ENCODE results near the gene CTXND1.

The CTXND1 gene

GRCh38 chr15:80208758-80209734 lies 43.0 kb downstream of the CTXND1 start:
- no peak for DNase-seq

GRCh38 chr15:80207887-80208286 lies 44.1 kb downstream of the CTXND1 start:
- no peak for DNase-seq

GRCh38 chr15:80204231-80204630 lies 47.8 kb downstream of the CTXND1 start:
- DNase-seq = no peak

GRCh38 chr15:80203361-80203885 lies 48.6 kb downstream of the CTXND1 start:
- DNase-seq = no peak

- no peak for DNase-seq
Observed at GRCh38 chr15:80202641-80203360, 49.2 kb downstream of the CTXND1 start.

GRCh38 chr15:80202016-80202315 lies 50.0 kb downstream of the CTXND1 start:
- no peak for DNase-seq

- DNase-seq = no peak
Observed at GRCh38 chr15:80201256-80202015, 50.6 kb downstream of the CTXND1 start.

- DNase-seq = no peak
Observed at GRCh38 chr15:80199869-80200268, 52.1 kb downstream of the CTXND1 start.

- no peak for DNase-seq
Observed at GRCh38 chr15:80199366-80199765, 52.6 kb downstream of the CTXND1 start.

GRCh38 chr15:80194914-80195313 lies 57.1 kb downstream of the CTXND1 start:
- no peak for DNase-seq

- no peak for DNase-seq
Observed at GRCh38 chr15:80194186-80194585, 57.8 kb downstream of the CTXND1 start.

- no peak for DNase-seq
Observed at GRCh38 chr15:80191897-80192595, 60.0 kb downstream of the CTXND1 start.

GRCh38 chr15:80191198-80191597 lies 60.8 kb downstream of the CTXND1 start:
- no peak for DNase-seq

- no peak for DNase-seq
Observed at GRCh38 chr15:80188251-80188650, 63.8 kb downstream of the CTXND1 start.

GRCh38 chr15:80186597-80186996 lies 65.4 kb downstream of the CTXND1 start:
- DNase-seq = no peak

- DNase-seq = no peak
Observed at GRCh38 chr15:80186066-80186465, 65.9 kb downstream of the CTXND1 start.

- DNase-seq = no peak
Observed at GRCh38 chr15:80185152-80185551, 66.9 kb downstream of the CTXND1 start.

GRCh38 chr15:80184554-80184953 lies 67.5 kb downstream of the CTXND1 start:
- DNase-seq = no peak

- no peak for DNase-seq
Observed at GRCh38 chr15:80183886-80184285, 68.1 kb downstream of the CTXND1 start.

GRCh38 chr15:80183306-80183705 lies 68.7 kb downstream of the CTXND1 start:
- DNase-seq = no peak

GRCh38 chr15:80182611-80183261 lies 69.3 kb downstream of the CTXND1 start:
- DNase-seq = no peak

- DNase-seq = no peak
Observed at GRCh38 chr15:80180986-80181385, 71.0 kb downstream of the CTXND1 start.
